ENCODE data around the gene NSF.

GRCh38 chr17:46788796-46789195, 198.3 kb downstream of the NSF start:
- no peak for TF ChIP-seq CTCF (IDR thresholded peaks at IDR 0.05)
- TF ChIP-seq POLR2A (IDR thresholded peaks at IDR 0.05) = no peak

Data from Peyer's patch (tissue), 4 donors.